CD4-positive, alpha-beta T cell (primary cell): Measurements from ENCODE around the gene TDRD5. TPM values are rescaled to one million over a fixed set of nuclear protein-coding genes. Genes with fewer than 3 reads are reported as not detected.

Experiments
- ATAC-seq: fragments of 200-7000 bp; cut with Tn5 transposase; one replicate; pipeline ENCODE4 v1.10.0; 2022; ENCODE audit warnings: mild to moderate bottlenecking; ENCODE audit not compliant: poor library complexity
- CTCF ChIA-PET: fragments of 350-600 bp; sonication (Branson Sonifier 250); formaldehyde crosslinking; loops from one replicate; lab custom pipeline; 2021; ENCODE audit warnings: antibody characterized with exemption, inconsistent platforms; lab: Charles Lee
- POLR2A ChIA-PET: fragments of 350-600 bp; sonication (Branson Sonifier 250); formaldehyde crosslinking; loops from one replicate; lab custom pipeline; 2021; ENCODE audit warnings: antibody characterized with exemption, inconsistent platforms; lab: Charles Lee
- DNase-seq, 14 experiments: peaks; one replicate each; pipeline ENCODE4 v3.0.0-alpha.2; 2013 to 2020; ENCODE audit warnings: mixed read lengths in 2 of 14
- H3K27ac ChIP-seq, 2 donors: one replicate each; pipeline versions ENCODE4 v1.5.1 to v1.7.0; 2013; ENCODE audit warnings: low read length in 2 of 2, low read depth in 1 of 2, mild to moderate bottlenecking in 1 of 2
- H3K27me3 ChIP-seq, 2 experiments: 1 replicate in 1 of 2; 2 replicates in 1 of 2; pipeline versions ENCODE4 v1.6.1 to v1.7.0; 2013; ENCODE audit warnings: low read length in 2 of 2, control low read depth in 1 of 2, mild to moderate bottlenecking in 1 of 2, moderate library complexity in 1 of 2; ENCODE audit not compliant: insufficient read depth in 2 of 2, control insufficient read depth in 1 of 2
- H3K36me3 ChIP-seq: one replicate; pipeline ENCODE4 v1.6.1; 2013; ENCODE audit warnings: low read length, control low read depth; ENCODE audit not compliant: insufficient read depth
- H3K4me1 ChIP-seq: one replicate; pipeline ENCODE4 v1.6.1; 2013; ENCODE audit warnings: low read length, control low read depth; ENCODE audit not compliant: insufficient read depth
- H3K4me3 ChIP-seq: one replicate; pipeline ENCODE4 v1.5.1; 2013; ENCODE audit warnings: mild to moderate bottlenecking, low read length, moderate library complexity
- H3K9me3 ChIP-seq, 2 experiments: 1 replicate in 1 of 2; 2 replicates in 1 of 2; pipeline versions ENCODE4 v1.6.1 to v1.7.0; 2013; ENCODE audit warnings: low read length in 2 of 2, mild to moderate bottlenecking in 2 of 2, control low read depth in 1 of 2, moderate library complexity in 1 of 2; ENCODE audit not compliant: control insufficient read depth in 1 of 2, insufficient read depth in 1 of 2
- H3K27ac Mint-ChIP-seq: one replicate; pipeline ENCODE4 v1.8.0; 2020; ENCODE audit warnings: mixed read lengths
- H3K27me3 Mint-ChIP-seq: one replicate; pipeline ENCODE4 v1.8.0; 2021; ENCODE audit warnings: mixed read lengths
- H3K36me3 Mint-ChIP-seq: one replicate; pipeline ENCODE4 v1.8.0; 2021; ENCODE audit warnings: low read depth, mixed read lengths
- H3K4me1 Mint-ChIP-seq: one replicate; pipeline ENCODE4 v1.8.0; 2021; ENCODE audit warnings: low read depth, mixed read lengths
- H3K4me3 Mint-ChIP-seq: one replicate; pipeline ENCODE4 v1.8.0; 2020; ENCODE audit warnings: mild to moderate bottlenecking, mixed read lengths
- H3K9me3 Mint-ChIP-seq: one replicate; pipeline ENCODE4 v1.8.0; 2020; ENCODE audit warnings: mixed read lengths
- CTCF ChIP-seq: fragments of 200-600 bp; IDR thresholded peaks from one replicate; pipeline ENCODE4 v1.8.0; 2022; ENCODE audit warnings: antibody characterized with exemption, mild to moderate bottlenecking
- intact Hi-C, 2 experiments: fragments of 100-400 bp; cut with DNase I in 1 of 2; cut with micrococcal nuclease in 1 of 2; formaldehyde crosslinking; loops; one replicate each; pipeline versions ENCODE4 v1.15.1 to v1.9.0; 2023 to 2025; cut with DNase I, micrococcal nuclease
- total RNA-seq, 174 experiments: library from RNA in 2 of 174; stranded (reverse) in 2 of 174; gene quantifications; one replicate each; pipeline ENCODE4 v1.2.3 and lab custom pipeline; 2021 to 2026

TDRD5 gene
- total RNA-seq, 2 experiments from 2014 or later = not detected

- ATAC-seq = no peak
- Histone ChIP-seq H3K27ac (no peak overlapping the region), H3K36me3 (no peaks in the 10 kb centered on the region), H3K9me3 (no peaks in the 10 kb centered on the region), H3K27me3 (no peaks in the 10 kb centered on the region), H3K4me3 (no peak overlapping the region), H3K4me1 (no peaks in the 10 kb centered on the region)
- H3K4me1 Mint-ChIP-seq = no peaks in the 10 kb centered on the region
- H3K4me3 Mint-ChIP-seq = no peak overlapping the region
- peaks cover 4% of the 10 kb centered on the region for H3K27me3 Mint-ChIP-seq
- intact Hi-C loops = no loop called here
- no peak for DNase-seq
- ChIA-PET POLR2A (no interaction called here), CTCF (no interaction called here)
- H3K9me3 Mint-ChIP-seq = no peaks in the 10 kb centered on the region
- no peak for TF ChIP-seq CTCF
- H3K27ac Mint-ChIP-seq = no peak overlapping the region
- H3K36me3 Mint-ChIP-seq = no peaks in the 10 kb centered on the region
These were observed 42.8 kb upstream of the TDRD5 start for GRCh38 chr1:179548666-179549367.

DNA sequence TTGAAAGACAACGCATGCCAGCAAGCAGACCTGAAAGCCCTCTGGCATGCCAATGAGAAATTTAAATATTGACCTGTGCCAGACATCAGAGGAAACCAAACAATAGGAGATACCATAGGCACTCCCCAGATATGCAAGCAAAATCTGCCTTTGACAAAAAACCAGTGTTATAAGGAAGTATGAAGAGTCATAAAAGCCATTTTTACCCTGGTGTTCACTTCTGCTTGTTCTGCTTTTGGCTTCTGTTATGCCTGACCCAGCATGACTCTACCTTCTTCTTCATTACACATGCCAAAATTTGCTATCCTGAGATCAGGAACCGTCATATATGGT lies 42.3 kb upstream of the TDRD5 start:
- Histone ChIP-seq H3K4me1 (no peaks in the 10 kb centered on the region), H3K27me3 (no peaks in the 10 kb centered on the region), H3K27ac (no peak overlapping the region), H3K4me3 (no peak overlapping the region), H3K36me3 (no peaks in the 10 kb centered on the region), H3K9me3 (no peaks in the 10 kb centered on the region)
- intact Hi-C loops = no loop called here
- CTCF ChIA-PET = no interaction called here
- no peaks in the 10 kb centered on the region for H3K36me3 Mint-ChIP-seq
- H3K27me3 Mint-ChIP-seq = peaks cover 4% of the 10 kb centered on the region
- H3K4me1 Mint-ChIP-seq = no peaks in the 10 kb centered on the region
- no peak for ATAC-seq
- DNase-seq = no peak
- no peak overlapping the region for H3K27ac Mint-ChIP-seq
- POLR2A ChIA-PET = no interaction called here
- TF ChIP-seq CTCF = no peak
- no peaks in the 10 kb centered on the region for H3K9me3 Mint-ChIP-seq
- H3K4me3 Mint-ChIP-seq = no peak overlapping the region

GRCh38 chr1:179550746-179551682 lies 40.6 kb upstream of the TDRD5 start:
- Mint-ChIP-seq H3K36me3 (no peaks in the 10 kb centered on the region), H3K9me3 (no peaks in the 10 kb centered on the region), H3K27me3 (no peaks in the 10 kb centered on the region), H3K4me1 (no peaks in the 10 kb centered on the region), H3K27ac (no peak overlapping the region), H3K4me3 (no peak overlapping the region)
- ATAC-seq = no peak
- Histone ChIP-seq H3K9me3 (no peaks in the 10 kb centered on the region), H3K4me3 (no peak overlapping the region), H3K27ac (no peak overlapping the region), H3K4me1 (no peaks in the 10 kb centered on the region), H3K36me3 (no peaks in the 10 kb centered on the region), H3K27me3 (no peaks in the 10 kb centered on the region)
- no peak for TF ChIP-seq CTCF
- intact Hi-C loops = no loop called here
- DNase-seq = no peak
- POLR2A ChIA-PET = no interaction called here
- CTCF ChIA-PET = no interaction called here
